Progenitor cell of endocrine pancreas (in vitro differentiated cells): ENCODE results near the gene NEK7. TPM values are rescaled to one million over a fixed set of nuclear protein-coding genes. Genes with fewer than 3 reads are reported as not detected.
A peak's percentile ranks its signal among the peaks of the same experiment; 100 is the strongest.

Source experiments
- DNase-seq: peaks from one replicate; pipeline ENCODE4 v3.0.0; 2021; ENCODE audit warnings: low spot score; ENCODE audit not compliant: unreplicated experiment
- H3K27ac Mint-ChIP-seq: 2 replicates; pipeline ENCODE4 v1.8.0; 2021; ENCODE audit warnings: mild to moderate bottlenecking, moderate library complexity, mixed read lengths
- H3K27me3 Mint-ChIP-seq: 2 replicates; pipeline ENCODE4 v1.8.0; 2021; ENCODE audit warnings: mixed read lengths
- H3K36me3 Mint-ChIP-seq: 2 replicates; pipeline ENCODE4 v1.8.0; 2022; ENCODE audit warnings: mixed read lengths; ENCODE audit not compliant: insufficient read depth
- H3K4me1 Mint-ChIP-seq: 2 replicates; pipeline ENCODE4 v1.8.0; 2021; ENCODE audit warnings: low read depth, mixed read lengths
- H3K4me3 Mint-ChIP-seq: 2 replicates; pipeline ENCODE4 v1.8.0; 2021; ENCODE audit warnings: low read depth, mild to moderate bottlenecking, moderate library complexity, mixed read lengths
- H3K9me3 Mint-ChIP-seq: 2 replicates; pipeline ENCODE4 v1.8.0; 2021; ENCODE audit warnings: low read depth, mixed read lengths
- total RNA-seq: library from RNA; stranded (reverse); gene quantifications from 2 replicates; pipeline ENCODE4 v1.2.1, GENCODE V29; 2021
- TF ChIP-seq, protein P1 (sequence below): fragments of 200-600 bp; sonication (generic); IDR thresholded peaks from one replicate; pipeline ENCODE4 v1.5.0; 2021; ENCODE audit warnings: antibody characterized with exemption, mild to moderate bottlenecking; ENCODE audit not compliant: unreplicated experiment

NEK7 gene
- total RNA-seq, 1 donor from 2014 or later: 25.9 TPM

- Mint-ChIP-seq H3K27me3 (no peaks in the 10 kb centered on the region), H3K4me1 (peaks cover 7% of the 10 kb centered on the region), H3K27ac (peak overlapping the region; percentile 73), H3K9me3 (no peaks in the 10 kb centered on the region), H3K36me3 (no peaks in the 10 kb centered on the region), H3K4me3 (no peak overlapping the region)
- TF ChIP-seq, protein P1, sequence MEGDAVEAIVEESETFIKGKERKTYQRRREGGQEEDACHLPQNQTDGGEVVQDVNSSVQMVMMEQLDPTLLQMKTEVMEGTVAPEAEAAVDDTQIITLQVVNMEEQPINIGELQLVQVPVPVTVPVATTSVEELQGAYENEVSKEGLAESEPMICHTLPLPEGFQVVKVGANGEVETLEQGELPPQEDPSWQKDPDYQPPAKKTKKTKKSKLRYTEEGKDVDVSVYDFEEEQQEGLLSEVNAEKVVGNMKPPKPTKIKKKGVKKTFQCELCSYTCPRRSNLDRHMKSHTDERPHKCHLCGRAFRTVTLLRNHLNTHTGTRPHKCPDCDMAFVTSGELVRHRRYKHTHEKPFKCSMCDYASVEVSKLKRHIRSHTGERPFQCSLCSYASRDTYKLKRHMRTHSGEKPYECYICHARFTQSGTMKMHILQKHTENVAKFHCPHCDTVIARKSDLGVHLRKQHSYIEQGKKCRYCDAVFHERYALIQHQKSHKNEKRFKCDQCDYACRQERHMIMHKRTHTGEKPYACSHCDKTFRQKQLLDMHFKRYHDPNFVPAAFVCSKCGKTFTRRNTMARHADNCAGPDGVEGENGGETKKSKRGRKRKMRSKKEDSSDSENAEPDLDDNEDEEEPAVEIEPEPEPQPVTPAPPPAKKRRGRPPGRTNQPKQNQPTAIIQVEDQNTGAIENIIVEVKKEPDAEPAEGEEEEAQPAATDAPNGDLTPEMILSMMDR: no peak
- DNase-seq: no peak
Observed at GRCh38 chr1:198263186-198263585, 106.4 kb downstream of the NEK7 start.

- Mint-ChIP-seq H3K4me1 (peaks cover 7% of the 10 kb centered on the region), H3K4me3 (no peak overlapping the region), H3K9me3 (no peaks in the 10 kb centered on the region), H3K36me3 (no peaks in the 10 kb centered on the region), H3K27me3 (no peaks in the 10 kb centered on the region), H3K27ac (no peak overlapping the region)
- no peak for DNase-seq
- TF ChIP-seq, protein P1: no peak
Observed at GRCh38 chr1:198264282-198264681, 107.5 kb downstream of the NEK7 start.

DNA sequence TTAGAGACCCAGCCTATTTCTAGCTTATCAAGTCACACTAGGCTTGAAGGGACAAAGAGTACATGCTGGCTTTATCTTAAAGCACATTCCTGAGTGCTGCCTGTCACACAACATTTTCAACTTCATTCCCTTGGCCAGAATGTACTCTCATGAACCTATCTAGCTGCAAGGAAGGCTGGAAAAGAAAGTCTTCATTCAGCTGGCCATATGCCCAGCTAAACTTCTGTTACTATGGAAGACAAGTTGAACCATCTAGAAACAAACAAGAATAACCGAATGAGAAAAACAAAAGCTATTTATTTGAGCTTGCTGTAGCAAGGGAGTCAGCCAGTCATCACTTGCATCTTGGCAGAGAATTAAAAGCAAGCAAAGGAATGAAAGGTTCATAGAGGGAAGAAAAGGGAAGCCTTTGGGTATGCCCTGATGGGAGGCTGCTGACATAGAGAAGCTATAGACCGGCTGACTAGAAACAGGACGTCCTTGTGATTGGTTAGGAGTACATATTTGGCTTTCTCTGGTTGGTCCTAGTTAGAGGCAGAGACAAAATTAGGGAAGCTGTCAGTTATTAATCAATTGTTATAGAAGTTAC lies 108.4 kb downstream of the NEK7 start:
- DNase-seq: no peak
- TF ChIP-seq, protein P1: no peak
- peak overlapping the region; percentile 21 for H3K27ac Mint-ChIP-seq
- H3K36me3 Mint-ChIP-seq: no peaks in the 10 kb centered on the region
- H3K27me3 Mint-ChIP-seq: no peaks in the 10 kb centered on the region
- H3K9me3 Mint-ChIP-seq: no peaks in the 10 kb centered on the region
- no peak overlapping the region for H3K4me3 Mint-ChIP-seq
- H3K4me1 Mint-ChIP-seq: peaks cover 7% of the 10 kb centered on the region

DNA sequence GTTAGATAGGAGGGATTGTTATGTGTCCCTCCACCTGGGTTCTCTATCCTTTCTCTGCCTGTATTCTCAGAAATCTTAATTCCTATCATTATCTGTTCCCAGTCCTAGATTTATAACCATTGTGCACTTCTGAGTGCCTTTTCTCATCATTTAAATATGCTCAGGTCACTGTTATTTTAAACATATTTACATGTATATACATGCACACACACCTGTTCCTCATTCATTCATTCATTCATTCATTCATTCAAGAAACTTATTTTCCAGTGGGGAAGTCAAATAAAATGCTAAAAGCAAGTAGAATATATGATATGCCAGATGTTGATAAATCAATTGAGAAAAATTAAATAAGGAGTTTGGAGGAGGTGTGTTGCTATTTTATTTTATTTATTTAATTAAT lies 110.3 kb downstream of the NEK7 start:
- Mint-ChIP-seq H3K36me3 (no peaks in the 10 kb centered on the region), H3K27me3 (no peaks in the 10 kb centered on the region), H3K4me1 (peaks cover 7% of the 10 kb centered on the region), H3K4me3 (no peak overlapping the region), H3K9me3 (no peaks in the 10 kb centered on the region), H3K27ac (no peak overlapping the region)
- DNase-seq: no peak
- TF ChIP-seq, protein P1: no peak

DNA sequence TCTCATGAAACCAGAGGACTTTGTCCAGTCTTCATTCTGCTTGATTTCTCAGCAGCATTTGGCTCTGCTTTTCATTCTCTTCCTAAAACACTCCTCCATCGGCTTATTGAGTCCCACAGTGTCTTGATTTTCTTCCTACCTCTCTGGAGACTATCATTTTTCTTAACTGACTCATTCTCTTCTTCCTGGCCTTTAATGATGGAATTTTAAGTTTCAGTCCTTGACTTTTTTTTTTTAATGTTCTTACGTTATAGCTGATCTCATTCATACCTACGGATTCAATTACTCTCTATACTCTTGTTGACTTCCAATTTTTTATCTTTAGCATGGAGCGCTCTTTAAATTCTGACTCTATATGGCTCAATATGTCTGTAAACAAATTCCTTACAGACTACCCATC lies 111.1 kb downstream of the NEK7 start:
- Mint-ChIP-seq H3K27ac (no peak overlapping the region), H3K36me3 (no peaks in the 10 kb centered on the region), H3K27me3 (no peaks in the 10 kb centered on the region), H3K4me1 (peaks cover 9% of the 10 kb centered on the region), H3K9me3 (no peaks in the 10 kb centered on the region), H3K4me3 (no peak overlapping the region)
- DNase-seq: no peak
- TF ChIP-seq, protein P1: no peak
